GM18858 (cell line): ENCODE data around the gene ASTN1.

Experiments
- ATAC-seq: cut with Tn5 transposase; IDR thresholded peaks from one replicate; pipeline ENCODE4 v1.9.1; 2021; ENCODE audit not compliant: unreplicated experiment

The ASTN1 gene

GRCh38 chr1:176884911-176885310, 279.6 kb downstream of the ASTN1 start:
- ATAC-seq, result no peak

DNA sequence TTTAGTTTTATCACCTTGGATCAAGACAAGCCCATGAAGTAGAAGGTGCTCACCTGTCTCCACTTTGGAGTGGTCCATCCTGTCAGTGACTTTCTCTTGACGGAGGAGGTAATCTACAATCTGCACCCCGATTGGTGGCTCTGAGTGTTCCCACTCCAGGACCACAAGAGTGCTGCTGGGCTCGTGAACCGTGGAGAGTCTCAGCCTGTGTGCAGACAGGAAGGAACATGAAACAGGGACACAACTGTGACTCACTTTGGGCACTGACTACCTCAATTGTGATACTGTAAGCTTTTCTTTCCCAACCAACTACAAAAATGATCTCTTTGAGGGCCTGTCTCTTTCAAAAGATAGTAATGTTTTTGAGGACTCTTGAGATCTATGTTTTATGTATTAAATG, 280.2 kb downstream of the ASTN1 start:
- no peak for ATAC-seq

DNA sequence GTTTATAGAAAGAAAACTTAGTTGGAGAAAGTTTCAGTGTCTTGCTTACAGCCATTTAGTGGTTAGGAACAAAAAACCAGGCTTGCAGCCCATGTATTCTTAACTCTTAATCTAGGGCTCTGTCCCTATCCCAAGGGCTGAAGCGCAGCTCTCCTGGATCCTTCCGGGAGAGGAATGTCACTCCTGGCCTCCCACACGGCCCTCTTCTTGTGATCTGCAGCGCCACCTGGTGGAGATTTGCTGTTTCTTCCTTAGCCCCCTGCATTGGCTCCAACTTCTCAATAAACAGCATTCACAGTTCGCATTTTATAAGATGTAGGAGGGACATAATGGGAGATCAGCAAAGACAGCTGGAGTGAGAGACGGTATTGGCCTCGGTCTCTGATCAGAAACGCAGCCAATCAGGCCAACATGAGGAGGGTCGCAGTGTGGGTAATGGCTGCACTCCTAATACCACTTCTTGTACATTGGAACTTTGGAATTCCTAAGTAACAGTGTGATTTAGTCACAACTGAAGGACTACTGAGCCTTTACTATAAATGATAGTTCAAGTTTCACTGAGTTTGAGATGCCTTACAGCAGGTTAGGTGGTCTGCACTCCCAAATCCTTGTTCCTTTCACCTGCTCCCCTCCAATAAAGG, 283.4 kb downstream of the ASTN1 start:
- ATAC-seq, result no peak

- no peak for ATAC-seq
Observed at GRCh38 chr1:176879784-176880620, 284.5 kb downstream of the ASTN1 start.

DNA sequence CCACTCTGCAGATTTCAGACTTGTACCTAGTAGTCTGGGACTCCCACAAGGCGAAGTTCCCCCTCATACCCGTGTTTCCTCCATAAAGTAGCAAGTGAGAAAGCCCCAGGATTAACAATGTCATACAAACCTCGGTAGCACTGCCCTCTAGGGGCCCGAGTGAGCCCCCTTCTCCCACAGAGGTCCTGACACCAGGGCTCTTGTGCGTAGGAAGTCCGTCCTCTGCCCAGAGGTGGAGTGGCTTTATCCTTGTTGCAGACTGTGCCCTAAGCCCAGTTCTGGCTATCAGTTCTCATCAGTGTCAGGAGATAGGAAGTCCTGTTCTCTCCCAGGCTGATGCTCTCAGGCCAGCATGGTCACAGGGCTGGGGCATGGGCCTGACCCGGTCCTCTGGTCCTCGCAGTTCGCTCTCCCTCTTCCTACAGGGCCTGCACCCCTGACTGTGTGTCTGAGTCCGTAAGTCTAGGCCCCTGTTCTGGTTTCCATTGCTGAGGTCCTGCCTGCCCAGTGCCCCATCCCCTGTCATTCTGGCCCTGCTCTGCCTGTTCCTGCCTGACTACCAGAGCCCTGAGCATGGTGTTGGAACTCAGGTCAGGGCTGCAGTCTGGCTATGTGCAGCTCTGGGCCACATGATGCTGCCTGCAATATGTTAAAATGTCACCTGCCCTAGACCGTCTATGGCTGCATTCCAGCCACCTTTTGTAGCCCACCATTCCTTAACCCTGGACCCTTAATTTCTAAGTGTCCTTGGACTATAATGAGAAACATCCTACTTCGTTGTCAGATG, 285.6 kb downstream of the ASTN1 start:
- ATAC-seq, result no peak

GRCh38 chr1:176877557-176877956, 287.0 kb downstream of the ASTN1 start:
- no peak for ATAC-seq

- ATAC-seq, result no peak
Observed at GRCh38 chr1:176876966-176877515, 287.5 kb downstream of the ASTN1 start.

DNA sequence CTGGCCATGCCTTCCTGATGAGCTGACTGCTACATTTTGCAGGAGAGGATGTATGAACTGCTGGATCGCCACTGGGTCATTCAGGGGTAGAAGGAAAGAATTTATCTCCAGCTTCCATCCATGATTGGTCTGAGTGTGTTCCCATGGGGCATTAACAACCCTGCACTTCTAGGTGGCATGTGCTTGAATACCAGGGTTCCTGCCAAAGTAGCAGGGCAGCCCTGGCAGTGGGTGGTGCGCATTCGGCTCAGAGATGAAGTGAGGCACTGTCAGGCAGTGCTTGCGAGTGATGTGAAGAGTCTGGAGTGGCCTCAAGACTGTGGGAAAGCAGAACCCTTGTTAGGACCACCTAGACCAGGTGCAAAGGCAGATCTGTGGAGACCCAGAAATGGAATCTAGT, 294.9 kb downstream of the ASTN1 start:
- no peak for ATAC-seq

DNA sequence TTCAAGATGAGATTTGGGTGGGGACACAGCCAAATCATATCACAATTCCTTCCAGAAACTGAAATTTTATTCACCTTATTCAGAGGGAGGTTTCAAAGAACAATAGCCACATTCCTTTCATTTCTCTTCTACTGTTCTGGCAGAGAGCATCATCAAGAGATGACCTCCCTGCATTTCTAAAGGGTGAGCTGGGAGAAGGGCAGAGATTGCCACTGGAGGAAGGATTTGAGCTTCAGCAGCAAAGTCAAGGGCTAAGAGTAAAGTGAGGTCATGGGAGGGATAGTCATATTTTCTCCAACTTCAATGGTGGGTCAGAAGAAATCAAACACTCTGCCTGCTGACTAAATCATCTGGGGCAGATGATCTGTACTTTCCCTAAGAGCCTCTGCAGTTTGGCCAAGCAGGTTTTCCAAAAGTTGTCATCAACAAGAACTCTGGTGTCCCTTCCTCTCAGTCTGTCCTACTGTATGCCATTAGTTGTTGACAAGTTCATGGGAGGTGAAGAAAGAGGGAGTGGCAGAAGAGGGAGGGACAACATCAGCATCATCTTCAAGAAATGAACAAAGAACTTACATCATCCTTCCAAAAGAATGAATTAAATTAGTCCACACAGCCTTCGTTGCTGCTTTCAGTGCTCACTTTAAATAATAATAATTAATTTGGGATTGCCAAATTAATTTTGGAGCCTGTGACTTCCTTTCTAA, 298.3 kb downstream of the ASTN1 start:
- no peak for ATAC-seq

DNA sequence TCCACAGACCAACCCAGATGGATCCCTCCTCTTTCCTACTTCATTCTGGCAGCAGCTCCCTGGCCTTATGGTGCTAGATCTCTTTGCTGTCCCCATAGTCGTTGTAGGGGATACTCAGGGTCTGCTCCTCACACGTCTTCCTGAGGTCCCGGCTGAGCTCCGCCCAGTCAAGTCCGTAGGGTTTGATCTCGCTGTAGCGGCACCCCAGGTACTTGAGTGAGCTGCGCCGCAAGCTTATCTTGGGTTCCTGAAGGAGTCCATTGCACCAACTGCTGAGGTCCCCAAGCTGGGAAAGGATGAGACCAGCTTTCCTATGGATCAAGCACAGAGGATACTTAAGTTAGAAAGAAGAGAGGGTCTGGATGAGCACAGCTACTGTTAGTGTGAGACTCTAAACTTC, 300.3 kb downstream of the ASTN1 start:
- ATAC-seq, result no peak

DNA sequence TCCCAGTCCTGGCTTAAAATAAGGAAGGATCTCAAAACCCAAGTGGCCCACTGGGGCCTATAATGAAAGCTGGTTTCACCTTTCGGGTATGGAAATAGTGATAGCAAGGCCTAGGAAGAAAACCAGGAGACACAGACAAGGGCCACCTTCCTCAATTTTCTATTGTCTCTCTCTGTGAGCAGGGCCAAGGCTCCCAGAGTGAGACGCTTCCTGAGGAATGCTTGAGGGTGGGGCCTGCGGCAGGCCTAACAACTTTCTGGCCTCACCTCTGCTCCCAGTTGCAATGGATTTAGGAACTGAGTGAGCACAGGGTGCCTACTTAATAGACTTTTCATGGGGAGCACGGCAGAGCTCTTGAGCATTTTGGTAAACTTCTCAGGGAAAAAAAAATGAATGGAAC, 300.9 kb downstream of the ASTN1 start:
- ATAC-seq, result no peak

DNA sequence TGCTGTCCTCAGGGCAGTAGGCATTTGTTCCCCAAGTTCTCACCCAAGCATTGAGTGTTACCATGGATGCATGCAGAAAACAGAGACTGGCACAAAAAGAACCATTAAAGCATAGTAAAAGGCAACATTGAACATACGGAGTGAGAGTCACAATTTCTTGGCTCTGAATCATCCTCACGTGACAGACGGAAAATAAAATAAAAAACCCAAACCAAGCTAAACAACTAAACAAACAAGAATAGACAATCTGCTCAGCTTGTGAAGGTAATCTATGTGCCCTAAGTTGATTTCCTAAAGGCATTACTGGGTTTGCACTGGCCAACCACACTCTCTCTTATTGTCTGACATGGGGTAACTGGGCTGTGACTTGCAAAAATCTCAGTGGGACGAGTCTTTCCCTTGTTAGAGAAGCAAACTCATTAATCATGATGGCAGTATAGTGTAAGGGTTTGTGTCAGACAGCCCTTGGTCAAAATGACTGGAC, 306.0 kb downstream of the ASTN1 start:
- no peak for ATAC-seq

- no peak for ATAC-seq
Observed at GRCh38 chr1:176857632-176858031, 306.9 kb downstream of the ASTN1 start.

DNA sequence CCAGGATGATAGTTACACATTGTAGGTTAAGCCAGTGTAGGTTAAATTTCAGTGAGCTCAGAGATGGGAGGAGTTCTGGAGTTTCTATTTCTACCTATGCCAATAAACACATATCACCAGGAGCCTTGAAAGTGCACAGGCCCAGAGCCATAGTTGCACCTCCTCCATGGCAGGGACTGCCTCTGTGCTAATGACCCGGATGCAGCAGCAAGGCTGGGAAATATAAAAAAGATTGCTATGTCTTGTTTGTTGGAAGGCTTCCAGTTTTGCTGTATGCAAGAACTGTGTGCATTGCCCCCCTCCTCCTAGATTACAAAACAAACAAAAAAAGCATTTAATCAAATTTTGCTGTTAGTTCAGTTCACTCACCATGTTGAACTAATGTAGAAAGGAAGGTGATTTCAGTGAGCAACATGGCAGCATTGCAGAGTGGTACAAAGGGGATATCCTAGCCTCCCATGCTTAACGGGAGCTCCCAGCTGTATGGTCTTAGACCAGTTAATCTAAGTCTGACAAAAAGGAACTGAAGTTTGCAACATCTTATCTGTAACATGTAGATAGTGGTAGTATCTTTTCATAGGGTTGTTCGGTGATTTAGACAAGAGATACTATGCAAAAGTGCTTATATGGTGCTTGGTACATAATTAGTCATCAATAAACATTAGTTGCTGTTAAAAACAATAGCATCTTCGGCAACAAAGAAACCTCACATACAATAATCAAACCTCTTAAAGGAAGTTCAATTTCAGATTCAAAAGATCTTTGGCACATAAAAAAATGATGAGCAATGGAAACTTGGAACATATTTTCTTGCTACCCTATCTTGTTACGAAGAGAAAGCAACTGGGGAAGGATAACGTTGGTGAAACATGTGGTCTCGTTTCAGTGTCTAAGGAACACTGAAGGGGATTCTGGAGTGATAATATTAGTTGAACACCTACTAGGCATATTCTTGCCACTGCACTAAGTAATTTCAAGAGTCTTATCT, 309.5 kb downstream of the ASTN1 start:
- no peak for ATAC-seq

- ATAC-seq, result no peak
Observed at GRCh38 chr1:176854121-176854520, 310.4 kb downstream of the ASTN1 start.

DNA sequence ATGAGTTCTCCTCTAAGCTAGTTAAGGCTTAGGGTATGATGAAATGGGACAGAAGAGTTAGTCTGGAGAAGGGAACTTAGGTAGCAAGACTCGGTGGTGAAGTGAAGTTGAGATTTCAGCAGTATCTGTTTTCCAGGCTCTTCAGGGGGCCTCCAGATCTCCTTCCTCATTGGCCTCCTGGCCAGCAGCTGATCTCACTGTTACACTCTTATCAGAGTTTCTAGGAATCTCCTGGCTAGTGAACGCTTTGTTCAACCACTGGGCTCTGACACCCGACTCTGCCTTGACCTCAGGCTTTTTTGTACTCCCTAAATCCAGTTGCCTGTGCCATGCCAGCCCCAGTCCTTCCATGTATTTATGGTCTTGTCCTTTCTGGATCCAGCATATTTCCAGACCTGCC, 311.0 kb downstream of the ASTN1 start:
- ATAC-seq, result no peak

GRCh38 chr1:176852124-176852523, 312.4 kb downstream of the ASTN1 start:
- ATAC-seq, result no peak

DNA sequence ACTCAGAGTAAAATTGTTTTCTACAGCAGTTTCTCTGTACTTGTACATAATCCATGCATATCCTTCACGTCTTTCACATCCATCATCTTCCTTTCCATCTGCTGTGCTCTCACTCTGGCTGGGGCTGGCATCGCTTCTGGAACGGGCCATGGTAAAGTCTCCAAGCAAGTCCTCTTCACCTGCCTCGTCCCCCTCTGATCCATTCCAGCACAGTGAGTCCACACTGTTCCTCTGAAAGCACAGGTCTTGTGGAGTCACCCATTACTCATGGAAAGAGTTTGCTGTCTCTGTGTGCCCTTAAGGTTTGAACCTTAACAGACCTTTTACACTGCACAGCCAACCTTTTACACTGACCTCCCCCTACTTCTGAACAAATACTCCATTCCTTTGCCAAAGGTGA, 313.6 kb downstream of the ASTN1 start:
- ATAC-seq, result no peak

- ATAC-seq, result no peak
Observed at GRCh38 chr1:176849281-176849680, 315.2 kb downstream of the ASTN1 start.

DNA sequence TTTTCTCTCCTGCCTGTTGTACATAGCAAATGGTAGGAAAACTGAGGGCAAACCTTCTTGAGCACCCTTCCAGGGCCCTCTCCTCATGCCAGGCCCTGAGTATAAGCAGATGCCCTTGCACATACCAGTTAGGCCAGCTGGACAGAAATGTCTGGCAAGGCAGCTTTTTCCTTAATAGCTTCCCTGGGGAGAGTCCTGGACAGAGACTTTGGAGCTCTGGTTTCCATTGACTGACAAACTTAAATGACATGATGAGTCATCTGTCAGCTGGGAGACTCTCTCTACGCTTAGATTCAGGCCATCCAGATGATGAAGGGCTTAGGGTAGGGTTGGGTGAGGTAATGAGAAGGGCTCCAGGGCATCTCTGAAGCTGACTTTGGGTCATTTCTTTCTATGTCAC, 317.5 kb downstream of the ASTN1 start:
- ATAC-seq, result no peak
